RPMI8226 (cell line): ENCODE data around the gene KIAA1671.

Source experiments
- DNase-seq: peaks from one replicate; pipeline ENCODE4 v3.0.0-alpha.2; 2015

KIAA1671 gene

GRCh38 chr22:25016311-25016710 is 63.8 kb downstream of the KIAA1671 start:
- DNase-seq = no peak

DNA sequence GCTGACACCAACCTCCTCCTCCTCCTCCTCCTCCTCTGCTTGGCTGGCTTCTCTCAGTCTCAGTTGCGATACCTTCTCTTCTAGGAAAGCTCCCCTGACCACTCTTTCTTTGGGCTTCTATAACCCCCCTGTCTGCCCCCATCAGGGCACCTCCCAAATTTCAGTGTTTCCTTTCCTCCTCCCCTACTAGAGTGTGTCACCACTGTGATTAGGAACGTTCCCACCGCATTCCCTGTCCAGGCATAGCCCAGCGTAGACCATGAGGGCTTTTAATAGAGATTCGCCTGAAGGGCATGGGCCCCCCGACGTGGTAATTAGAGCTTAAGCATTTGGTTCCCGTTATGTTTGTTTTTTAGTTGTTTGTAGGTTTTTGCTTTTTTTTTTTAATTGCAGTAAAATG is 65.5 kb downstream of the KIAA1671 start:
- DNase-seq = no peak

GRCh38 chr22:25019427-25020184 is 67.1 kb downstream of the KIAA1671 start:
- DNase-seq = no peak

DNA sequence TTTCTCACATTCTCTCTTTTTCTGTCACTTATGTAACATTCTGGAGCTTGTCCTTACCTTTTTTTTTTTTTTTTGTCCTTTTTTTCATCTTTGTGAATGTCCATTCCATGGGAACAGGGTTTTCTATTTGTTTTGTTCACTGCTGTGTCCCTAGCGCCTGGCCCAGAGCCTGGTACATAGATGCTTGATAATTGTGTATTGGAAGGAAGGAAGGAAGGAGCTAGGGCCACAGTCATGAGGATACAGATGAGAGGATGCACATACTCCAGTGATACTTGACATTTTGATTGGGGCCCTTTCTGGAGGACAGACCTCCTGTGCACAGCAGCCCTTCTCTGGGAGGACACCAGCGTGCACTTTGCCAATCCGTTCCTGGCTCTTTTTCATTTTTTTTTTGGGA is 68.9 kb downstream of the KIAA1671 start:
- no peak for DNase-seq

DNA sequence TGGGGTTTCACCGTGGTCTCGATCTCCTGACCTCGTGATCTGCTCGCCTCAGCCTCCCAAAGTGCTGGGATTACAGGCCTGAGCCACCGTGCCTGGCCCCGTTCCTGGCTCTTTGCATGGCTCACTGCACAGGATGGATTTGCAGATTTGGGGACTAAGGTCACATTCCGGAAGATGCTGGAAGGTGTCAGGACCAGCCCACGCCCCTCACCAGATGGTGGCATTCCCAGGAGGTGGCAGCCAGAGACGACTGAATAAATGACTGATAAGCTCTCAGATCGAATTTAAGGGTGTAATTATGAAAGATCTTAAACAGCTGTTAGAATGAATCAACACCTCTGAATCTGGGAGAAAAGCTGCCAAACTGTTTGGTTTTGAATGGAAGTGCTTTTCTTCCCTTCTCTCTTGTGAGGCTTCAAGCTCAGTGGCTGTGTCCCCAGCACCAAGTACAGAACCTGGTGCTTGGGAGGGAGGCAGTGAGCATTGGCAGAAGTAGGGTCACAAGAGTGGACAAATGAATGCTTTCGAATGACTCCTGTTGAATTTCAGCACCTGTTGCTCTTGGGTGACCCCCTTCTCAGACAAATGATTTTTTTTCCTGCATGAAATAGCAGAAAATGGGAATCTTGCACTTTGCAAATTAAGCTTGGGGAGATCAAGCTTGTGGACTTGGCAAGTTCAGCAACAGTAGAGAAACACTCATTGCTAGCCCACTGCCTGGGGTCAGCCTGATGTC is 69.6 kb downstream of the KIAA1671 start:
- DNase-seq = no peak

DNA sequence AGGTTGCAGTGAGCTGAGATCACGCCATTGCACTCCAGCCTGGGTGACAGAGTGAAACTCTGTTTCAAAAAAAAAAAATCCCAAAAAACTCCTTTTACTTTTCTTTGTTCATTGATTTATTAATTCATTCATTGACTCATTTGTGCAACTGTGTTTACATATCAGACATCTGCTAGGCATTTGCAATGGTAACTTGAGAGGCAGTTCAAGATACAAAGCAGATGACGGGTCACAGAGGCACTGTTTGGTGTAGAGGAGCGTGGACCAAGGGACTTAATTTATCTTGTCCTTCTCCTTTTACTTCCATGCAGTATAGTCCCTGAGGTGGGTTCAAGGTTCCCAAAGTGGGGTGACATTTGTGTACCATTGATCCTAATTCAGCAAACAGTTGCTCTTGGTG is 71.4 kb downstream of the KIAA1671 start:
- no peak for DNase-seq

DNA sequence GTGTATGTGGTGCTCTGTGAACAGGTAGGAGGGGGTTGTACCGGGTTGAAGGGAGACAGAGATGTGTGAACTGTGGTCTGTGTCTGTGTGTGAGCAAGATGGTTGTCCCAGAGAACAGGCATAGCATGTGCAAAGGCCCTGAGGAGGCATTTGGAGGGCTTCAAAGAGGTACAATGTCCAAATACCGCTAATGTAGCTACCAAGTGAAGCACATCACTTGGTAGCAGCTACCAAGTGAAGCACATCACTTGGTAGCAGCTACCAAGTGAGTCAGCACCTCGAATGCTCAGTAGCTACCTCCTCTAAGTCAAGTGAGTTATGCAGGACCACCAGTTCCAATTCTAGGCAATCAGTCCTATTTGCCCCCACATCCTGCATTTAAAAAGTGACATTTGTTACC is 72.4 kb downstream of the KIAA1671 start:
- no peak for DNase-seq

DNA sequence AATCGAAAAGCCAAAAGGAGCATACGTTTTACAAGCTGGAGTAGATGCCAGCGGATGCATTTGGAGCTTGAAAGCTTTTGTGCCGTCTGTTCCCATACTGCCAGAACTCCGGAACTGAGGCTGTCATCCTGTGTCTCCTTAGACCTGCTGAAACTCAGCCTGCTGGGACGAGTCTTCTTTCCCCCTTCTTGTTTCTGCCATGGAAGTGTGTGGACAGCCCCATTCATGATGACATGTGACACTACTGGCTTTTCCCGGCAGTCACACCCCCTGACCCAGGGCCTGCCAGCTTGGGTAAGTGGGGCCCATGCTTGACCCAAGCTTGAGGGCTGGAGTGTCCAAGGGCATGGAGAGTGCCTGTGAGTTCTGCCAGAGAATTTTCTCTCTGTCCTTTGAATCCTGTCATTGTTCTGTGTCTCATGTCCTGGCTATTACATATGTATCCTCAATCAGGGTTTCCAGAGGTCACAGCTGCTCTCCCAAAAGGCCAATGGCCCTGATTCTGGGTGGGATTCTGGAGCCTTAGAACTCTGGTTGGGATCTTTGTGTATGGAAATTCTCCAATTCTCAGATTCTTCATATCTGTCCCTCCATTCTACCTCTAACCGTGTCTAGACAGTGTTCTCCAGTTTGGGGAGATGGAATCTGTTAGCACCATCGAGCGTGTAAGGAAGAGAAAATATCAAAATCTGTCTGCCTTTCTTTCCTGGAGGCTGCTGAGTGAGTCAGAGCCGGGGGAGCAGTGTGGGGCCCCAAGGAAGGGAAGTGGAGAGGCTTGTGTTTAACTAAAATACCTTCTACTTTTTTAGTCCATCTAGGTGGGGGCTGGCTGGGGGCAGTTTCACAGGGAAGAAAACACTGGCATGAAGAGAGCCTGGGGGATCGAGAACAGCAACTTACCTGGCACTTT is 73.2 kb downstream of the KIAA1671 start:
- DNase-seq = peak; percentile 6

DNA sequence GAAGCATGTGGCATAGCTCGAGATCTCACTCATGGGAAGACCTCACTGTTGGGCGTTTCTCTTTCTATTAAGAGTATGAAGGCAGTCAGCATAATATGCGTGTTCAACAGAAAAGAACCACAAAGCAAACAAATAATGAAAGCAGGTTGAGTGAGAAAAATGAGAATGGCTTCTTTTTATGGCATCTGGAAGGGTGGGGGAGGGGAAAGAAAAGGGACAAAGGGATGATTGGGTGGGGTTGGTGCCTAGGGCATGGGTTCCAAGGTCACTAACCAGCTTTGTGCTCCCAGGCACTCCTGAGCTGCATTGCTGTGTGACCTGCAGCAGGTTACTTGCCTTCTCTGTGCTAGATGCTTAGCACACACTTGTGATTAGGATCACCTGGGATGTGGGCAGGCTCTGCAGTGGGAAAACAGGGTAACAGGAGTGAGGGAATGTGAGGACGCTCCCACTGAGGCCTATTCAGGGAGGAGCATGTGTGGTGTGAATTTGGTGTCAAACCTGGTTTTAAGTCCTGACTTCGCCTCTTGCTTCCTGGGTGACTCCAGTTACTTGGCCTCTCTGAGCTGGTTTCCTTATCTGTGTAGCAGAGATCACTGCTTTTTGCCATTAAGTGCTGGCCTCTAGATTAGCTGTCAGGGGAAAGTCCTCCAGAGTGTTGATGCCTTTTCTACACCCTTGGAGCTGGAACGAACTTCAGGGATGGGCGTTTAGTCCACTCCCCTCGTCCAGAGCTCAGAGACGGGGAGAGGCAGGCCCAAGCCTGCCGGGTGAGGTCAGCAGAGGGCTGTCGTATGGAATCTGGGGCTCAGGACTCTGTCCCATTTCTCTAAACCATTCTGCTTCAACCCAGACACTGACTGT is 74.8 kb downstream of the KIAA1671 start:
- DNase-seq = peak; percentile 54

GRCh38 chr22:25027959-25028840 is 75.7 kb downstream of the KIAA1671 start:
- DNase-seq = peak; percentile 43

DNA sequence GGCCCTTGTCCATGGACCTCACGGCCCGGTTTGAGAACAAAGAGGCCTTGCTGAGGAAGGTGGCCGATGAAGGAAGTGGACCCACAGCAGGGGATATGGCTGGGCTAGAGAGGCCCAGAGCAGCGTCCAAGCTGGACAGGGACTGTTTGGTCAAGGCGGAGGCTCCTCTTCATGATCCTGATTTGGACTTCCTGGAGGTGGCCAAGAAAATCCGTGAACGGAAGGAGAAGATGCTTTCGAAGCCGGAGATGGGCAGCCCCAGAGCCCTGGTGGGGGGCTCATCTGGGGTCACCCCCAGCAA is 76.3 kb downstream of the KIAA1671 start:
- DNase-seq = no peak

GRCh38 chr22:25029181-25029580 is 76.7 kb downstream of the KIAA1671 start:
- no peak for DNase-seq

DNA sequence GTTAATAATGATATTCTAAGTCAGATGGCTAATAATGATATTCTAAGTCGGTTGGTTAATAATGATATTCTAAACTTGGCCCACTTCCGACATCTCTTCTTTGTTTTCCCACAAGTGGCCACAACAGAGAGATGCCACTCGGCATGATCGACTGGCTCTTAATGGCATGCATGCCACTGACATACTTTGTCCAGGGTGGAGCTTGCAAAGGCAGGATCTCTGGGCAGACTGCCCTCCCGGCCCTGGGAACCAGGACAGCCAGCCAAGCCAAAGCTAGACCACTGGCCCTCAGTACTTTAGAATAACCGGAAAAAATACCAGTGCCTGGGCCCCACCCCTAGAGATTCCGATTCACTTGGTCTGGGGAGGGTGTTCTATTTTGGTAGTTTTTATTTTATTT is 78.1 kb downstream of the KIAA1671 start:
- DNase-seq = no peak

- DNase-seq = no peak
Measured at GRCh38 chr22:25032066-25032465, 79.5 kb downstream of the KIAA1671 start.

- no peak for DNase-seq
Measured at GRCh38 chr22:25035715-25036114, 83.2 kb downstream of the KIAA1671 start.

DNA sequence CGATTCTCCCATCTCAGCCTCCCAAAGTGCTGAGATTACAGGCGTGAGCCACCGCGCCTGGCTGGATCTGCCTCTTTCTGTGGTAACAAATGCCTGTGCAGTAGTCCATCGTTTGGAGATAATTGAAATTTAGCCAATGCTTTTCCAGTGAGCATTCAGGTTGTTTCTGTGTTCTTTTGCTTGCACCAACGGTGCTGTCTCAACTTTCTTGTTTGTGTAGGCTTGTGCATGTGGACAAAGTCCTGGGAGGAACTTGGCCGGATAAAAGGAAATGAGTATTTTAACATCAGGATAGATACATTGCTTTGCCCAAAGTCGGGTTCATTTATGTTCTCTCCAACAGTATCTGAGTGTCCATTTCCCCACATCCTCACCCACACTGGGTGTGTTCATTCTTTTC is 85.7 kb downstream of the KIAA1671 start:
- DNase-seq = no peak

GRCh38 chr22:25038771-25039170 is 86.3 kb downstream of the KIAA1671 start:
- DNase-seq = no peak

- DNase-seq = no peak
Measured at GRCh38 chr22:25039255-25039654, 86.7 kb downstream of the KIAA1671 start.

DNA sequence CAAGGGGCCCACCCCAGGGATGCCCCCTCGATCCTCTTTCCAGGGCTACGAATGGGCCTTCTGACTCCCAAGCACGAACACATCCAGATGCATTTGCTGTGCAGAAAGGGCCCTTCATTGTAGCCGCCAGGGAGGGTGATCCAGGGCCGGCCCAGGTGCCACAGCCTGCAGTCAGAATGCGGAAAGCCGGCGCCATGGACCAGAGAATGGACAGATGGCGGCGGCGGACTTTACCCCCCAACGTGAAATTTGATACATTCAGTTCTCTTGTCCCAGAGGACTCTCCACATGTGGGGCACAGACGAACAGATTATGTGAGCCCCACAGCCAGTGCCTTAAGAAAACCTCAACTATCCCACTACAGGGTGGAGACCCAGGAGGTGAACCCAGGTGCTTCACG is 87.2 kb downstream of the KIAA1671 start:
- DNase-seq = no peak

GRCh38 chr22:25045159-25045558 is 92.6 kb downstream of the KIAA1671 start:
- no peak for DNase-seq

DNA sequence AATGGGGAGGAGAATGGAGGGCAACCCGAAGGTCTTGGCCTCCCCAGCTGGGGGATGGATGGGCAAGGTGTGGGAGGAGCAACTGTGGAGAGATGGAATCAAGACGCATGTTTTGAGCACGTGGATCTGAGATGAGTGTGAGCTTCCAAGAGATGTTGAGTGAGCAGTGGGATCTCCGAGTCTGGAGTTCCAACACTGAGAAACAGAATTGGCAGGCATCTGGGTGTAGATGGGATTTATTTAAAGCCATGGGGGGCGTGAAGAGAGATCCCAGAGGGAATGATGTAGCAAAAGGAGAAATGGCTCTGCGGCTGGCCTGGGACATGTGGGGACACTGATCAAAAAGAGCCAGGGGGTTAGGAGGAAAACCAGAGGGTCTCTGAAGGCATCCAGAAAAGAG is 95.6 kb downstream of the KIAA1671 start:
- DNase-seq = no peak
